Measurements from ENCODE around the gene PCDHAC2.

The PCDHAC2 gene

GRCh38 chr5:140988100-140988499 lies 21.8 kb downstream of the PCDHAC2 start:
- DNase-seq (ENCODE audit: low spot score), result peak; percentile 86

- DNase-seq (ENCODE audit: low spot score), result no peak
Observed at GRCh38 chr5:140988608-140989007, 22.3 kb downstream of the PCDHAC2 start.

- no peak for DNase-seq (ENCODE audit: low spot score)
Observed at GRCh38 chr5:140989254-140990020, 23.2 kb downstream of the PCDHAC2 start.

- no peak for DNase-seq (ENCODE audit: low spot score)
Observed at GRCh38 chr5:140992828-140993227, 26.6 kb downstream of the PCDHAC2 start.

GRCh38 chr5:140996060-140996459 lies 29.8 kb downstream of the PCDHAC2 start:
- no peak for DNase-seq (ENCODE audit: low spot score)

GRCh38 chr5:140998921-140999410 lies 32.7 kb downstream of the PCDHAC2 start:
- no peak for DNase-seq (ENCODE audit: low spot score)

GRCh38 chr5:141001446-141001843 lies 35.2 kb downstream of the PCDHAC2 start:
- no peak for DNase-seq (ENCODE audit: low spot score)

GRCh38 chr5:141001844-141002604 lies 35.7 kb downstream of the PCDHAC2 start:
- peak; percentile 51 for DNase-seq (ENCODE audit: low spot score)

- no peak for DNase-seq (ENCODE audit: low spot score)
Observed at GRCh38 chr5:141002605-141002965, 36.3 kb downstream of the PCDHAC2 start.

GRCh38 chr5:141003031-141003430 lies 36.8 kb downstream of the PCDHAC2 start:
- DNase-seq (ENCODE audit: low spot score), result no peak

- peak; percentile 49 for DNase-seq (ENCODE audit: low spot score)
Observed at GRCh38 chr5:141003791-141004611, 37.7 kb downstream of the PCDHAC2 start.

- DNase-seq (ENCODE audit: low spot score), result no peak
Observed at GRCh38 chr5:141007791-141008190, 41.5 kb downstream of the PCDHAC2 start.

- DNase-seq (ENCODE audit: low spot score), result no peak
Observed at GRCh38 chr5:141010047-141010793, 43.9 kb downstream of the PCDHAC2 start.

- no peak for DNase-seq (ENCODE audit: low spot score)
Observed at GRCh38 chr5:141017943-141018342, 51.7 kb downstream of the PCDHAC2 start.

Small RNA genes lying within 50 kb of the gene (small RNA-seq; reads per million reads assigned to genes)
- 0 reads per million in 2 experiments for gene AC010223.1

All from SK-N-DZ (cell line).